SK-N-SH (cell line): ENCODE data around the gene UBE3C. TPM values are rescaled to one million over a fixed set of nuclear protein-coding genes. Genes with fewer than 3 reads are reported as not detected.

ENCODE experiments used
- CTCF ChIA-PET: fragments of 300-600, 350-600 bp; formaldehyde crosslinking; extraction: SDS; loops from one replicate; lab custom pipeline; 2021; lab: Yijun Ruan, JAX
- POLR2A ChIA-PET: fragments of 350-600 bp; sonication (Branson Sonifier 250); formaldehyde crosslinking; extraction: SDS; loops from one replicate; lab custom pipeline; 2020; ENCODE audit warnings: antibody characterized with exemption, inconsistent platforms; lab: Yijun Ruan, JAX
- DNase-seq: peaks from one replicate; pipeline ENCODE4 v3.0.0; 2012
- H2AFZ ChIP-seq: fragments of 200-600 bp; sonication (generic); 2 replicates; pipeline ENCODE4 v1.8.1; 2016; ENCODE audit warnings: antibody characterized with exemption, mild to moderate bottlenecking, low read depth
- H3F3A ChIP-seq: fragments of 200-600 bp; sonication (generic); replicated peaks from 2 replicates; pipeline ENCODE3; 2016; ENCODE audit warnings: antibody characterized with exemption, mild to moderate bottlenecking; ENCODE audit not compliant: insufficient read depth
- H3K27ac ChIP-seq, 2 experiments: fragments of 200-500 bp in 1 of 2; fragments of 200-600 bp in 1 of 2; sonication (Bioruptor generic) in 1 of 2; sonication (generic), shearing (Covaris generic) in 1 of 2; 2 replicates each; pipeline versions ENCODE4 v1.5.1 to v1.6.1; 2014 to 2016; ENCODE audit warnings: low read depth in 2 of 2, inconsistent platforms in 1 of 2, low read length in 1 of 2, mild to moderate bottlenecking in 1 of 2, mixed read lengths in 1 of 2
- H3K27me3 ChIP-seq: fragments of 200-600 bp; sonication (generic), shearing (Covaris generic); 2 replicates; pipeline ENCODE4 v1.6.1; 2016; ENCODE audit warnings: mixed run types; ENCODE audit not compliant: insufficient read depth
- H3K36me3 ChIP-seq, 2 experiments: fragments of 200-500 bp in 1 of 2; fragments of 200-600 bp in 1 of 2; sonication (Bioruptor generic) in 1 of 2; sonication (generic) in 1 of 2; replicated peaks in 1 of 2; 2 replicates each; pipeline versions ENCODE3 to v1.5.1; 2014 to 2016; ENCODE audit warnings: low read length in 1 of 2, mild to moderate bottlenecking in 1 of 2; ENCODE audit not compliant: insufficient read depth in 2 of 2, control insufficient read depth in 1 of 2
- H3K4me1 ChIP-seq, 2 experiments: fragments of 200-500 bp in 1 of 2; fragments of 200-600 bp in 1 of 2; sonication (Bioruptor generic) in 1 of 2; sonication (generic), shearing (Covaris generic) in 1 of 2; 2 replicates each; pipeline versions ENCODE4 v1.5.1 to v1.6.1; 2014 to 2016; ENCODE audit warnings: low read depth in 1 of 2, low read length in 1 of 2, mixed run types in 1 of 2; ENCODE audit not compliant: insufficient read depth in 2 of 2, control insufficient read depth in 1 of 2
- H3K4me2 ChIP-seq: fragments of 200-600 bp; sonication (generic), shearing (Covaris generic); 2 replicates; pipeline ENCODE4 v1.6.1; 2017; ENCODE audit warnings: mixed run types
- H3K4me3 ChIP-seq, 2 experiments: fragments of 200-500 bp in 1 of 2; fragments of 200-600 bp in 1 of 2; sonication (Bioruptor generic) in 1 of 2; sonication (generic), shearing (Covaris generic) in 1 of 2; 2 replicates each; pipeline versions ENCODE4 v1.5.1 to v1.8.1; 2014 to 2016; ENCODE audit warnings: low read depth in 2 of 2, inconsistent platforms in 1 of 2, low read length in 1 of 2, mild to moderate bottlenecking in 1 of 2, mixed read lengths in 1 of 2, moderate library complexity in 1 of 2
- H3K79me2 ChIP-seq: fragments of 200-600 bp; sonication (generic); 2 replicates; pipeline ENCODE4 v1.8.1; 2017; ENCODE audit warnings: mild to moderate bottlenecking; ENCODE audit not compliant: insufficient read depth
- H3K9ac ChIP-seq: fragments of 200-600 bp; sonication (generic); 2 replicates; pipeline ENCODE4 v1.6.1; 2017; ENCODE audit warnings: mixed run types
- H3K9me2 ChIP-seq: fragments of 200-600 bp; sonication (generic); 2 replicates; pipeline ENCODE4 v1.6.1; 2017; ENCODE audit warnings: mixed run types
- H3K9me3 ChIP-seq: fragments of 200-600 bp; sonication (generic); 2 replicates; pipeline ENCODE4 v1.6.1; 2017; ENCODE audit warnings: mixed run types, mild to moderate bottlenecking, moderate library complexity
- H4K20me1 ChIP-seq: fragments of 200-600 bp; sonication (generic); 2 replicates; pipeline ENCODE4 v1.6.1; 2017; ENCODE audit warnings: mild to moderate bottlenecking, mixed run types; ENCODE audit not compliant: insufficient read depth
- ELF1 ChIP-seq: IDR thresholded peaks from 2 replicates; pipeline ENCODE4 v1.4.0; 2012
- EP300 ChIP-seq, 2 experiments: IDR thresholded peaks; 2 replicates each; pipeline versions ENCODE4 v1.4.0 to v1.6.1; 2012; ENCODE audit warnings: borderline replicate concordance in 1 of 2, low read depth in 1 of 2, low read length in 1 of 2
- EZH2phosphoT487 ChIP-seq: fragments of 200-600 bp; sonication (generic); IDR thresholded peaks from 2 replicates; pipeline ENCODE4 v1.6.1; 2017; ENCODE audit warnings: low read depth, mixed run types, mild to moderate bottlenecking, antibody characterized with exemption, moderate library complexity, borderline replicate concordance
- FOSL2 ChIP-seq: IDR thresholded peaks from 2 replicates; pipeline ENCODE4 v1.4.0; 2012; ENCODE audit warnings: low read depth, mild to moderate bottlenecking, moderate library complexity, borderline replicate concordance
- FOXJ3 ChIP-seq: sonication (generic); formaldehyde crosslinking; IDR thresholded peaks from 2 replicates; pipeline ENCODE4 v1.5.1; 2020; ENCODE audit warnings: mild to moderate bottlenecking, missing genetic modification reagents
- GATA2 ChIP-seq: sonication (generic); formaldehyde crosslinking; IDR thresholded peaks from 2 replicates; pipeline ENCODE4 v1.5.0; 2020; ENCODE audit warnings: mild to moderate bottlenecking, missing genetic modification reagents
- JUND ChIP-seq: IDR thresholded peaks from 2 replicates; pipeline ENCODE4 v1.4.0; 2012
- NRF1 ChIP-seq: IDR thresholded peaks from 2 replicates; pipeline ENCODE4 v1.6.1; 2012; ENCODE audit warnings: low read depth, mild to moderate bottlenecking, low read length
- RAD21 ChIP-seq: IDR thresholded peaks from 2 replicates; pipeline ENCODE4 v1.6.1; 2012; ENCODE audit warnings: mild to moderate bottlenecking, low read length
- RFX5 ChIP-seq: IDR thresholded peaks from 2 replicates; pipeline ENCODE4 v1.6.1; 2012; ENCODE audit warnings: mild to moderate bottlenecking, improper control_type of control experiment, low read length
- WGBS: methylation state at CpG from one replicate; pipeline ENCODE4 v1.1.6; 2017; ENCODE audit warnings: low lambda C conversion rate; 5-methylcytosine and 5-hydroxymethylcytosine counted together
- polyA plus RNA-seq, 3 experiments: library from polyadenylated mRNA; depleted of rRNA; stranded (reverse); fragments of >200 nt; gene quantifications; 2 replicates each; pipeline ENCODE4 v1.2.3, GENCODE V29; 2012
- TF ChIP-seq, protein P1 (sequence below): fragments of 200-600 bp; sonication (generic); IDR thresholded peaks from 2 replicates; pipeline ENCODE4 v1.6.1; 2017; ENCODE audit warnings: antibody characterized with exemption, mild to moderate bottlenecking, moderate library complexity
- TF ChIP-seq, protein P2 (sequence below): IDR thresholded peaks from 2 replicates; pipeline ENCODE4 v1.4.0; 2012; ENCODE audit warnings: low read depth
- TF ChIP-seq, protein P3 (sequence below): fragments of 150-350 bp; IDR thresholded peaks from 2 replicates; pipeline ENCODE4 v1.6.1; 2017; ENCODE audit warnings: antibody characterized with exemption, low read length, low read depth, borderline replicate concordance
- TF ChIP-seq, protein P4 (sequence below): fragments of 150-350 bp; IDR thresholded peaks from 2 replicates; pipeline ENCODE4 v1.6.1; 2016; ENCODE audit warnings: mild to moderate bottlenecking, low read depth, low read length

Gene UBE3C
- polyA plus RNA-seq, 1 of the 3 experiments (the other 2 are of a cell fraction) = 48.4 TPM

DNA sequence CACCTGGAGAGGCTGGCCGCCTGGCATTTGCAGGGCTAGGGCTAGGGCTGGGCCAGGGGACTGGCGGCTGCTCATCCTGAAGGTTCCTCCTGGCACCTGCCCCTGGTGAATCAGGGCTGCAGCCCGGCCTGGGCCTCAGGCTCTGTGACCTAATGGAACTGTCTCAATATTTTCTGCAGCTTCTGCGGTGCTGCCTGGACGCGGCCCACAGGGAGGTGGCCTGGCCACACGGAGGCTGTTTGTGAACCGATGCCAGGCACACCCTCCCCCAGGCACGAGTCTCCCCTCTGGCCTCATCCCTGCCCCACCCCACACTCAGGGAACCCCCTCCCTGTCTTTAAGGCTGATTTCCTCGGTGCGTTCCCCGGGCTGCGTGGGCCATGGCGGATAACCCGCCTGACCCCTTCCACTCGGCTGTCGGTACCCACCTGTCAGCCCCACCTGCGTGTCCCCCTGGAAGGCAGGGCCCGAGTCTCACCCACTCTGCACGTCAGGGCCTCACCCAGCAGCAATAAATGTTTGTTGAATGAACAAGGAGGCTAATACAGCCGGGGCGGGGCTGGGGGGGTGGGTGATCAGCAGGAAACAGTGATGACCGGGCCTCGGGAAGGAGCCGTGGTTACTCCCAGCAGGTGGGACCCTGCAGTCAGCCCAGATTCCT, 143.5 kb downstream of the UBE3C start (continued):
- TF ChIP-seq EZH2phosphoT487 = no peak
- no peak for TF ChIP-seq RFX5
- TF ChIP-seq, protein P1, sequence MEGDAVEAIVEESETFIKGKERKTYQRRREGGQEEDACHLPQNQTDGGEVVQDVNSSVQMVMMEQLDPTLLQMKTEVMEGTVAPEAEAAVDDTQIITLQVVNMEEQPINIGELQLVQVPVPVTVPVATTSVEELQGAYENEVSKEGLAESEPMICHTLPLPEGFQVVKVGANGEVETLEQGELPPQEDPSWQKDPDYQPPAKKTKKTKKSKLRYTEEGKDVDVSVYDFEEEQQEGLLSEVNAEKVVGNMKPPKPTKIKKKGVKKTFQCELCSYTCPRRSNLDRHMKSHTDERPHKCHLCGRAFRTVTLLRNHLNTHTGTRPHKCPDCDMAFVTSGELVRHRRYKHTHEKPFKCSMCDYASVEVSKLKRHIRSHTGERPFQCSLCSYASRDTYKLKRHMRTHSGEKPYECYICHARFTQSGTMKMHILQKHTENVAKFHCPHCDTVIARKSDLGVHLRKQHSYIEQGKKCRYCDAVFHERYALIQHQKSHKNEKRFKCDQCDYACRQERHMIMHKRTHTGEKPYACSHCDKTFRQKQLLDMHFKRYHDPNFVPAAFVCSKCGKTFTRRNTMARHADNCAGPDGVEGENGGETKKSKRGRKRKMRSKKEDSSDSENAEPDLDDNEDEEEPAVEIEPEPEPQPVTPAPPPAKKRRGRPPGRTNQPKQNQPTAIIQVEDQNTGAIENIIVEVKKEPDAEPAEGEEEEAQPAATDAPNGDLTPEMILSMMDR = no peak

DNA sequence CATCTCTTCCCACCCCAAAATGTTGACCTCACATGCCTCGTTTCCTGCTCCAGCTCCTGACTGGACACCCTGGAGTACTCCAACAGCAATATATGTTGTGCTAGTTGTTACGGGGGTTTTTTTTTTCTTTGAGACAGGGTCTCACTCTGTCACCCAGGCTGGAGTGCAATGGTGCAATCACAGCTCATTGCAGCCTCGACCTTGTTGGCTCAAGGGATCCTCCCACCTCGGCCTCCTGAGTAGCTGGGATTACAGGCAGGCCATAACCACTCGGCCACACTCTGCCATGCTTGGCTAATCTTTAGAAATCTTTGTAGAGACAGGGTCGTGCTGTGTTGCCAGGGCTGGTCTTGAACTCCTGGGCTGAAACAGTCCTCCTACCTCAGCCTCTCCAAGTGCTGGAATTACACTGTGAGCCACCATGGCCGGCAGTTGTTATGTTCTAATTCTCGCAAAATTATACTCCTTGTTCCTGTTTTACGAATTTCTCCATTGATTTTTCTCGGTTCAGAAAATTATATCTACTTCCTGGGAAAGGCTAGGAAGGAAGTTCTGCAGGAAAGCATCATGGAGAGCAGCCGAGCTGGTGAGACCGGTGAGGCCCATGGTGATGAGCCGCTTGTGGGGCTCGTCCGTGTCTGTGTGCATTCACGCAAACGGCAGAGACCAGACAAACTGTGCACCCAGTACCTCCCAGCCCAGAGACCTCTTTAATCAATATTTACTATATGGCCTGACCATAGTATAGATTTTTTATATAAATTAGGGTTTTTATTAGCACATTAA, 145.7 kb downstream of the UBE3C start:
- DNase-seq = peak; percentile 19
- Histone ChIP-seq H3K79me2 (no peaks in the 10 kb centered on the region), H3K9me2 (no peaks in the 10 kb centered on the region), H3K9me3 (no peaks in the 10 kb centered on the region), H3K27me3 (no peaks in the 10 kb centered on the region), H3K4me1 (no peaks in the 10 kb centered on the region; a peak in 1 of 4 replicates), H4K20me1 (no peaks in the 10 kb centered on the region), H3K36me3 (no peaks in the 10 kb centered on the region), H3F3A (no peaks in the 10 kb centered on the region), H2AFZ (no peak overlapping the region), H3K9ac (no peak overlapping the region), H3K4me3 (no peak overlapping the region), H3K4me2 (no peak overlapping the region), H3K27ac (no peak overlapping the region)
- ChIA-PET CTCF (interaction anchor here (1.2 kb wide), 1 partner anchor 11 kb away, joined by 5 read pairs; no protein-coding TSS in a partner anchor), POLR2A (no interaction called here)
- WGBS = 79% methylated on average over 16 of the region's 17 CpGs
- TF ChIP-seq, protein P2, sequence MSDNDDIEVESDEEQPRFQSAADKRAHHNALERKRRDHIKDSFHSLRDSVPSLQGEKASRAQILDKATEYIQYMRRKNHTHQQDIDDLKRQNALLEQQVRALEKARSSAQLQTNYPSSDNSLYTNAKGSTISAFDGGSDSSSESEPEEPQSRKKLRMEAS = no peak
- no peak for TF ChIP-seq FOXJ3 (CRISPR knock-in tag)
- no peak for TF ChIP-seq EP300 (IDR thresholded peaks at IDR 0.05; ENCODE audit: borderline replicate concordance in 1 of 2, low read depth in 1 of 2, low read length in 1 of 2)
- TF ChIP-seq, protein P3, sequence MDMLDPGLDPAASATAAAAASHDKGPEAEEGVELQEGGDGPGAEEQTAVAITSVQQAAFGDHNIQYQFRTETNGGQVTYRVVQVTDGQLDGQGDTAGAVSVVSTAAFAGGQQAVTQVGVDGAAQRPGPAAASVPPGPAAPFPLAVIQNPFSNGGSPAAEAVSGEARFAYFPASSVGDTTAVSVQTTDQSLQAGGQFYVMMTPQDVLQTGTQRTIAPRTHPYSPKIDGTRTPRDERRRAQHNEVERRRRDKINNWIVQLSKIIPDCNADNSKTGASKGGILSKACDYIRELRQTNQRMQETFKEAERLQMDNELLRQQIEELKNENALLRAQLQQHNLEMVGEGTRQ = no peak
- TF ChIP-seq FOSL2 = no peak
- TF ChIP-seq NRF1 = no peak
- TF ChIP-seq JUND = no peak
- TF ChIP-seq, protein P4, sequence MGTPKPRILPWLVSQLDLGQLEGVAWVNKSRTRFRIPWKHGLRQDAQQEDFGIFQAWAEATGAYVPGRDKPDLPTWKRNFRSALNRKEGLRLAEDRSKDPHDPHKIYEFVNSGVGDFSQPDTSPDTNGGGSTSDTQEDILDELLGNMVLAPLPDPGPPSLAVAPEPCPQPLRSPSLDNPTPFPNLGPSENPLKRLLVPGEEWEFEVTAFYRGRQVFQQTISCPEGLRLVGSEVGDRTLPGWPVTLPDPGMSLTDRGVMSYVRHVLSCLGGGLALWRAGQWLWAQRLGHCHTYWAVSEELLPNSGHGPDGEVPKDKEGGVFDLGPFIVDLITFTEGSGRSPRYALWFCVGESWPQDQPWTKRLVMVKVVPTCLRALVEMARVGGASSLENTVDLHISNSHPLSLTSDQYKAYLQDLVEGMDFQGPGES = no peak
- no peak for TF ChIP-seq RAD21
- no peak for TF ChIP-seq GATA2 (CRISPR knock-in tag)
- no peak for TF ChIP-seq ELF1
